Fibroblast of mammary gland (primary cell): Measurements from ENCODE around the gene SLC26A8.
A peak's percentile ranks its signal among the peaks of the same experiment; 100 is the strongest.
"Not testable (repeated sequence)": the region's sequence is repeated elsewhere in the genome, so short reads cannot be mapped to it uniquely, and the experiment has no call there.

Experiments used
- DNase-seq: peaks from one replicate; pipeline ENCODE4 v3.0.0-alpha.2; 2010; ENCODE audit warnings: low read depth
- H3K4me3 ChIP-seq: 2 replicates; pipeline ENCODE4 v1.5.1; 2011; ENCODE audit warnings: low read depth, mild to moderate bottlenecking, low read length, moderate library complexity; ENCODE audit not compliant: control insufficient read depth
- CTCF ChIP-seq: conservative IDR thresholded peaks from 2 replicates; pipeline ENCODE4 v1.5.1; 2011; ENCODE audit warnings: low read depth, low read length, inconsistent platforms; ENCODE audit not compliant: control insufficient read depth, insufficient read depth

SLC26A8 gene

GRCh38 chr6:35955521-35955920 is 68.9 kb downstream of the SLC26A8 start:
- no peak overlapping the region for H3K4me3 ChIP-seq
- DNase-seq, result no peak
- TF ChIP-seq CTCF, result no peak

DNA sequence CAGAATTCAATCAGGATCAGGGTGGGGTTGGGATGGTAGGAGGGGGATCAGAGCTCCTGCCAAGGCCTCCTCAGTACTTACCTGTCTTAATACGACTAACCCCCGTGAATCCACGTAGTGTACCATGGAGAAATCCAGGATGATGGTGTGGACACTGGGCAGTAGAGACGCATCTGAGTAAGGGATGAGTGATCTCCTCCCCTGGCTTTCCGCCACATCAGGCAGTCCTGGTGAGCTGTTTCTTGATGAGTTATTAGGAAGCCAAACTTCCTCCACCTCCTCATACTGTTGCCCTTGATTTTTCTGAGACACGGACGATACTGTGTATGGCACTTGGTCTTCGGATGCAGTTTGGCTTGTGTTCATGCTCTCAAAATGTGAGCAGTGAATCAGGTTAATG is 69.4 kb downstream of the SLC26A8 start:
- DNase-seq, result peak; percentile 86
- no peak for TF ChIP-seq CTCF
- no peak overlapping the region for H3K4me3 ChIP-seq

- no peak overlapping the region for H3K4me3 ChIP-seq
- DNase-seq, result no peak
- no peak for TF ChIP-seq CTCF
Measured at GRCh38 chr6:35954333-35954732, 70.1 kb downstream of the SLC26A8 start.

GRCh38 chr6:35948725-35949124 is 75.7 kb downstream of the SLC26A8 start:
- peak; percentile 41 for DNase-seq
- no peak overlapping the region for H3K4me3 ChIP-seq
- TF ChIP-seq CTCF, result peak; percentile 49

DNA sequence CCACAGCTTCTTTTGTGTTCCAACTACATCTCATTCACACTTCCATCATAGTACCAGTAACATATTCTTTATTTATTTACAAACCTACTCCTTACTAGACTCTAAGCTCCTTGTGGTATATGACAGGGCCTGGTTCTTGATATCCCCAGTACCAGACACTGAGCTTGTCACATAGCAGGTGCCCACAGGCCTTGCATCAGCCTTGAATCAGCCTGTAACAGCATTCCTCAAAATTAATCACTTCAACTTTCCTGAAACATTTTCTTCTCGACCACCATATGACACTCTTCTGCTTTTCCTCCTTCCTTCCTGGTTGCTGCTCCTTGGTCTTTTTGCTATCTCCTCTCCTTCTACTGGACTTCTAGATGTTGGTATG is 78.8 kb downstream of the SLC26A8 start:
- DNase-seq, result peak; percentile 33
- TF ChIP-seq CTCF, result no peak
- H3K4me3 ChIP-seq, result no peak overlapping the region

- no peak overlapping the region for H3K4me3 ChIP-seq
- no peak for DNase-seq
- TF ChIP-seq CTCF, result no peak
Measured at GRCh38 chr6:35943390-35943789, 81.1 kb downstream of the SLC26A8 start.

- DNase-seq, result no peak
- H3K4me3 ChIP-seq, result no peak overlapping the region
- no peak for TF ChIP-seq CTCF
Measured at GRCh38 chr6:35942355-35942754, 82.1 kb downstream of the SLC26A8 start.

DNA sequence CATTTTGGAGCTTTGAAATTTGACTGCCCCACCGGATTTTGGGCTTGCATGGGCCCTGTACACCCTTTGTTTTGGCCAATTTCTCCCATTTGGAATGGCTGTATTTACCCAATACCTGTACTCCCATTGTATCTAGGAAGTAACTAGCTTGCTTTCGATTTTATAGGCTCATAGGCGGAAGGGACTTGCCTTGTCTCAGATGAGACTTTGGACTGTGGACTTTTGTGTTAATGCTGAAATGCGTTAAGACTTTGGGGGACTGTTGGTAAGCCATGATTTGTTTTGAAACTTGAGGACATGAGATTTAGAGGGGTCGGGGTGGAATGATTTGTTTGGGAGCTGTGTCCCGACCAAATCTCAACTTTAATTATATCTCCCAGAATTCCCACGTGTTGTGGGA is 83.3 kb downstream of the SLC26A8 start:
- H3K4me3 ChIP-seq, DNase-seq: not testable (repeated sequence)

- H3K4me3 ChIP-seq, DNase-seq: not testable (repeated sequence)
Measured at GRCh38 chr6:35940014-35940413, 84.4 kb downstream of the SLC26A8 start.

GRCh38 chr6:35939259-35939658 is 85.2 kb downstream of the SLC26A8 start:
- H3K4me3 ChIP-seq, DNase-seq: not testable (repeated sequence)
